GM21737 (cell line): Measurements from ENCODE around the gene CDH13.

Source experiments
- ATAC-seq: cut with Tn5 transposase; IDR thresholded peaks from one replicate; pipeline ENCODE4 v1.9.1; 2021; ENCODE audit warnings: mild to moderate bottlenecking, moderate library complexity; ENCODE audit not compliant: unreplicated experiment

CDH13 gene

GRCh38 chr16:83206426-83206825 is 579.7 kb downstream of the CDH13 start:
- ATAC-seq, result no peak

- ATAC-seq, result no peak
These were observed 584.9 kb downstream of the CDH13 start for GRCh38 chr16:83211711-83212110.

- ATAC-seq, result no peak
These were observed 585.6 kb downstream of the CDH13 start for GRCh38 chr16:83212301-83212841.

- ATAC-seq, result no peak
These were observed 587.9 kb downstream of the CDH13 start for GRCh38 chr16:83214671-83215070.

GRCh38 chr16:83215406-83216001 is 588.7 kb downstream of the CDH13 start:
- no peak for ATAC-seq

GRCh38 chr16:83219285-83219684 is 592.5 kb downstream of the CDH13 start:
- no peak for ATAC-seq

- ATAC-seq, result no peak
These were observed 593.3 kb downstream of the CDH13 start for GRCh38 chr16:83220066-83220465.

GRCh38 chr16:83224642-83225041 is 597.9 kb downstream of the CDH13 start:
- ATAC-seq, result no peak

GRCh38 chr16:83227336-83227735 is 600.6 kb downstream of the CDH13 start:
- ATAC-seq, result no peak

GRCh38 chr16:83231729-83232128 is 605.0 kb downstream of the CDH13 start:
- ATAC-seq, result no peak

- no peak for ATAC-seq
These were observed 606.4 kb downstream of the CDH13 start for GRCh38 chr16:83233153-83233552.

- ATAC-seq, result no peak
These were observed 612.4 kb downstream of the CDH13 start for GRCh38 chr16:83238949-83239691.

GRCh38 chr16:83244057-83244456 is 617.3 kb downstream of the CDH13 start:
- no peak for ATAC-seq

GRCh38 chr16:83245061-83245460 is 618.3 kb downstream of the CDH13 start:
- no peak for ATAC-seq

GRCh38 chr16:83247767-83248372 is 621.1 kb downstream of the CDH13 start:
- no peak for ATAC-seq

- no peak for ATAC-seq
These were observed 622.1 kb downstream of the CDH13 start for GRCh38 chr16:83248735-83249463.

- ATAC-seq, result no peak
These were observed 626.8 kb downstream of the CDH13 start for GRCh38 chr16:83253521-83253920.

GRCh38 chr16:83258366-83258928 is 631.7 kb downstream of the CDH13 start:
- no peak for ATAC-seq

GRCh38 chr16:83266848-83267553 is 640.2 kb downstream of the CDH13 start:
- ATAC-seq, result no peak

GRCh38 chr16:83268169-83268568 is 641.4 kb downstream of the CDH13 start:
- ATAC-seq, result no peak
